Neutrophil (primary cell): ENCODE results near the gene WEE2.
"Not testable (repeated sequence)": the region's sequence is repeated elsewhere in the genome, so short reads cannot be mapped to it uniquely, and the experiment has no call there.

Experiments used
- H3K27ac ChIP-seq: fragments of 200-600 bp; sonication (generic); 2 replicates; pipeline ENCODE4 v1.5.1; 2016; ENCODE audit warnings: mild to moderate bottlenecking, moderate library complexity
- H3K27me3 ChIP-seq: fragments of 200-600 bp; sonication (generic); 2 replicates; pipeline ENCODE4 v1.6.0; 2016; ENCODE audit warnings: mild to moderate bottlenecking
- H3K36me3 ChIP-seq: fragments of 200-600 bp; sonication (generic); 2 replicates; pipeline ENCODE4 v1.5.1; 2017
- H3K4me1 ChIP-seq, 2 experiments: fragments of 200-600 bp in 1 of 2; sonication (generic) in 1 of 2; 1 replicate in 1 of 2; 2 replicates in 1 of 2; pipeline versions ENCODE4 v1.5.1 to v1.6.1; 2013 to 2016; ENCODE audit warnings: low read depth in 1 of 2, low read length in 1 of 2, mild to moderate bottlenecking in 1 of 2, moderate library complexity in 1 of 2; ENCODE audit not compliant: control insufficient read depth in 1 of 2, insufficient read depth in 1 of 2
- H3K4me3 ChIP-seq, 2 experiments: fragments of 200-600 bp in 1 of 2; sonication (generic) in 1 of 2; 1 replicate in 1 of 2; 2 replicates in 1 of 2; pipeline ENCODE4 v1.5.1; 2013 to 2016; ENCODE audit warnings: low read depth in 1 of 2, low read length in 1 of 2, mild to moderate bottlenecking in 1 of 2, moderate library complexity in 1 of 2
- H3K9me3 ChIP-seq: fragments of 200-600 bp; sonication (generic); 2 replicates; pipeline ENCODE4 v1.5.1; 2016
- CTCF ChIP-seq: fragments of 200-600 bp; sonication (generic); IDR thresholded peaks from 2 replicates; pipeline ENCODE4 v1.5.1; 2016; ENCODE audit warnings: antibody characterized with exemption

WEE2 gene

GRCh38 chr7:141685285-141686023, 22.7 kb upstream of the WEE2 start:
- Histone ChIP-seq H3K36me3 (no peaks in the 10 kb centered on the region), H3K4me3 (no peak overlapping the region)

GRCh38 chr7:141686074-141686473, 22.1 kb upstream of the WEE2 start:
- H3K4me1 ChIP-seq: no peaks in the 10 kb centered on the region
- no peak for TF ChIP-seq CTCF
- H3K4me3 ChIP-seq: no peak overlapping the region
- H3K27me3 ChIP-seq: no peaks in the 10 kb centered on the region
- H3K9me3 ChIP-seq: no peaks in the 10 kb centered on the region
- no peak overlapping the region for H3K27ac ChIP-seq
- H3K36me3 ChIP-seq: no peaks in the 10 kb centered on the region

More at GRCh38 chr7:141685285-141686023, 22.7 kb upstream of the WEE2 start:
- H3K27me3 ChIP-seq: no peaks in the 10 kb centered on the region
- H3K4me1 ChIP-seq: no peaks in the 10 kb centered on the region
- H3K27ac ChIP-seq: no peak overlapping the region
- no peak for TF ChIP-seq CTCF
- no peaks in the 10 kb centered on the region for H3K9me3 ChIP-seq

- TF ChIP-seq CTCF: no peak
- no peaks in the 10 kb centered on the region for H3K4me1 ChIP-seq
Measured at GRCh38 chr7:141686670-141687069, 21.5 kb upstream of the WEE2 start.

GRCh38 chr7:141688043-141688442, 20.1 kb upstream of the WEE2 start:
- Histone ChIP-seq H3K9me3 (no peaks in the 10 kb centered on the region), H3K4me1 (no peaks in the 10 kb centered on the region), H3K36me3 (no peaks in the 10 kb centered on the region), H3K27me3 (no peaks in the 10 kb centered on the region), H3K27ac (no peak overlapping the region), H3K4me3 (no peak overlapping the region)
- TF ChIP-seq CTCF: no peak

More at GRCh38 chr7:141686670-141687069, 21.5 kb upstream of the WEE2 start:
- Histone ChIP-seq H3K36me3 (no peaks in the 10 kb centered on the region), H3K27me3 (no peaks in the 10 kb centered on the region), H3K27ac (no peak overlapping the region), H3K9me3 (no peaks in the 10 kb centered on the region), H3K4me3 (no peak overlapping the region)

GRCh38 chr7:141689072-141689825, 18.9 kb upstream of the WEE2 start:
- H3K9me3 ChIP-seq, H3K27me3 ChIP-seq, H3K4me3 ChIP-seq, H3K4me1 ChIP-seq, H3K27ac ChIP-seq, H3K36me3 ChIP-seq: not testable (repeated sequence)

- no peak for TF ChIP-seq CTCF
Measured at GRCh38 chr7:141691540-141691939, 16.6 kb upstream of the WEE2 start.

More at GRCh38 chr7:141691540-141691939, 16.6 kb upstream of the WEE2 start:
- no peak overlapping the region for H3K4me3 ChIP-seq
- no peaks in the 10 kb centered on the region for H3K9me3 ChIP-seq
- no peaks in the 10 kb centered on the region for H3K4me1 ChIP-seq
- H3K36me3 ChIP-seq: no peaks in the 10 kb centered on the region
- H3K27ac ChIP-seq: no peak overlapping the region
- no peaks in the 10 kb centered on the region for H3K27me3 ChIP-seq
